H1 (cell line): Measurements from ENCODE around the gene WDR37. TPM values are rescaled to one million over a fixed set of nuclear protein-coding genes. Genes with fewer than 3 reads are reported as not detected.
"Not testable (repeated sequence)": the region's sequence is repeated elsewhere in the genome, so short reads cannot be mapped to it uniquely, and the experiment has no call there.

Experiments used
- CTCF ChIA-PET: fragments of 300-600 bp; sonication (Branson Sonifier 250); formaldehyde crosslinking; loops from one replicate; lab custom pipeline; 2021; ENCODE audit not compliant: partially characterized antibody; lab: Charles Lee
- POLR2A ChIA-PET: fragments of 300-600 bp; sonication (Branson Sonifier 250); formaldehyde crosslinking; loops from one replicate; lab custom pipeline; 2021; ENCODE audit warnings: inconsistent platforms; ENCODE audit not compliant: partially characterized antibody; lab: Charles Lee
- DNase-seq, 2 experiments: peaks; one replicate each; pipeline versions ENCODE4 v3.0.0 to v3.0.0-alpha.2; 2010 to 2022; ENCODE audit warnings: low spot score in 2 of 2, low read depth in 1 of 2, mixed read lengths in 1 of 2
- FAIRE-seq: peaks from 2 replicates; lab custom pipeline; 2011; peaks lifted over from hg19 to GRCh38; lab: Jason Lieb, UNC
- H2AFZ ChIP-seq: 2 replicates; pipeline ENCODE4 v1.8.1; 2012; ENCODE audit warnings: low read length, inconsistent platforms
- H2AK5ac ChIP-seq: 2 replicates; pipeline ENCODE4 v1.6.1; 2013; ENCODE audit warnings: low read depth, low read length
- H2BK120ac ChIP-seq: replicated peaks from 2 replicates; pipeline ENCODE3; 2013; ENCODE audit warnings: low read depth, low read length, inconsistent platforms
- H2BK12ac ChIP-seq: 2 replicates; pipeline ENCODE4 v1.6.1; 2013; ENCODE audit warnings: low read depth, low read length
- H2BK15ac ChIP-seq: 2 replicates; pipeline ENCODE4 v1.6.1; 2013; ENCODE audit warnings: low read length
- H2BK20ac ChIP-seq: 2 replicates; pipeline ENCODE4 v1.6.1; 2013; ENCODE audit warnings: low read length
- H2BK5ac ChIP-seq: 2 replicates; pipeline ENCODE4 v1.6.1; 2013; ENCODE audit warnings: low read depth, low read length
- H3K14ac ChIP-seq: 2 replicates; pipeline ENCODE4 v1.6.1; 2013; ENCODE audit warnings: inconsistent platforms; ENCODE audit not compliant: insufficient read length
- H3K18ac ChIP-seq: 2 replicates; pipeline ENCODE4 v1.6.1; 2013; ENCODE audit warnings: low read length; ENCODE audit errors: extremely low read depth
- H3K23ac ChIP-seq: 2 replicates; pipeline ENCODE4 v1.6.1; 2013; ENCODE audit warnings: inconsistent platforms; ENCODE audit not compliant: insufficient read length
- H3K23me2 ChIP-seq: 2 replicates; pipeline ENCODE4 v1.6.1; 2013; ENCODE audit warnings: low read depth, low read length
- H3K27ac ChIP-seq: 2 replicates; pipeline ENCODE4 v1.6.1; 2011; ENCODE audit warnings: low read depth, low read length, inconsistent platforms
- H3K27me3 ChIP-seq, 4 experiments: replicated peaks in 1 of 4; 1 replicate in 1 of 4; 2 replicates in 3 of 4; pipeline versions ENCODE4 v1.6.1 to v1.8.1; 2011 to 2013; ENCODE audit warnings: low read length in 3 of 4, mild to moderate bottlenecking in 3 of 4, inconsistent platforms in 2 of 4, mixed read lengths in 2 of 4, moderate library complexity in 1 of 4; ENCODE audit not compliant: control insufficient read depth in 3 of 4, insufficient read depth in 3 of 4; ENCODE audit errors: extremely low read depth in 1 of 4
- H3K36me3 ChIP-seq, 4 experiments: 2 replicates each; pipeline versions ENCODE4 v1.6.1 to v1.8.1; 2011 to 2013; ENCODE audit warnings: mild to moderate bottlenecking in 4 of 4, low read length in 3 of 4, moderate library complexity in 2 of 4, control low read depth in 1 of 4, inconsistent platforms in 1 of 4; ENCODE audit not compliant: insufficient read depth in 4 of 4, control insufficient read depth in 2 of 4
- H3K4ac ChIP-seq: replicated peaks from 2 replicates; pipeline ENCODE3; 2013; ENCODE audit warnings: low read length, low read depth, mixed read lengths, inconsistent platforms; ENCODE audit not compliant: insufficient read length
- H3K4me1 ChIP-seq, 4 experiments: replicated peaks in 1 of 4; 1 replicate in 1 of 4; 2 replicates in 3 of 4; pipeline versions ENCODE4 v1.6.1 to v1.8.1; 2011 to 2013; ENCODE audit warnings: low read length in 3 of 4, inconsistent platforms in 2 of 4, mixed read lengths in 1 of 4; ENCODE audit not compliant: insufficient read depth in 4 of 4, control insufficient read depth in 3 of 4
- H3K4me2 ChIP-seq, 2 experiments: 2 replicates each; pipeline versions ENCODE4 v1.6.1 to v1.8.1; 2011 to 2013; ENCODE audit warnings: low read depth in 2 of 2, low read length in 2 of 2, control low read depth in 1 of 2, inconsistent platforms in 1 of 2, mild to moderate bottlenecking in 1 of 2; ENCODE audit not compliant: insufficient read depth in 1 of 2
- H3K4me3 ChIP-seq, 4 experiments: fragments of 200-600, 300-600 bp in 1 of 4; sonication (generic), shearing (Covaris generic), sonication (Bioruptor Twin) in 1 of 4; 2 replicates each; pipeline versions ENCODE4 v1.5.1 to v1.8.1; 2011 to 2016; ENCODE audit warnings: low read length in 4 of 4, low read depth in 3 of 4, control low read depth in 2 of 4, inconsistent platforms in 2 of 4, mild to moderate bottlenecking in 2 of 4, mixed read lengths in 1 of 4, moderate library complexity in 1 of 4; ENCODE audit not compliant: insufficient read depth in 2 of 4; ENCODE audit errors: extremely low read depth in 1 of 4
- H3K56ac ChIP-seq: replicated peaks from 2 replicates; pipeline ENCODE3; 2013; ENCODE audit warnings: low read depth, mild to moderate bottlenecking, mixed read lengths, low read length, inconsistent platforms; ENCODE audit not compliant: insufficient read length
- H3K79me1 ChIP-seq: 2 replicates; pipeline ENCODE4 v1.6.1; 2013; ENCODE audit warnings: low read depth, low read length, control low read depth
- H3K79me2 ChIP-seq, 2 experiments: 2 replicates each; pipeline versions ENCODE4 v1.6.1 to v1.8.1; 2012 to 2013; ENCODE audit warnings: low read length in 2 of 2, mild to moderate bottlenecking in 2 of 2, inconsistent platforms in 1 of 2; ENCODE audit not compliant: insufficient read depth in 2 of 2, control insufficient read depth in 1 of 2
- H3K9ac ChIP-seq, 4 experiments: replicated peaks in 1 of 4; 1 replicate in 1 of 4; 2 replicates in 3 of 4; pipeline versions ENCODE4 v1.6.1 to v1.8.1; 2011 to 2013; ENCODE audit warnings: low read depth in 3 of 4, low read length in 3 of 4, control low read depth in 2 of 4, mild to moderate bottlenecking in 2 of 4, moderate library complexity in 2 of 4, inconsistent platforms in 1 of 4; ENCODE audit errors: extremely low read depth in 1 of 4
- H3K9me3 ChIP-seq, 2 experiments: 2 replicates each; pipeline versions ENCODE4 v1.6.1 to v1.8.1; 2012 to 2013; ENCODE audit warnings: mild to moderate bottlenecking in 2 of 2, moderate library complexity in 2 of 2, control low read depth in 1 of 2, inconsistent platforms in 1 of 2, low read depth in 1 of 2, low read length in 1 of 2, mixed read lengths in 1 of 2; ENCODE audit not compliant: insufficient read depth in 2 of 2
- H4K20me1 ChIP-seq, 2 experiments: replicated peaks in 1 of 2; 2 replicates each; pipeline versions ENCODE3 to v1.8.1; 2011 to 2013; ENCODE audit warnings: inconsistent platforms in 2 of 2, low read length in 2 of 2, mild to moderate bottlenecking in 1 of 2; ENCODE audit not compliant: insufficient read depth in 2 of 2, control insufficient read depth in 1 of 2
- H4K5ac ChIP-seq: 2 replicates; pipeline ENCODE4 v1.6.1; 2013; ENCODE audit warnings: low read length, low read depth, mixed read lengths, inconsistent platforms; ENCODE audit not compliant: insufficient read length
- H4K8ac ChIP-seq: 2 replicates; pipeline ENCODE4 v1.8.0; 2013; ENCODE audit warnings: mild to moderate bottlenecking, moderate library complexity, low read length, inconsistent platforms; ENCODE audit not compliant: insufficient read depth; ENCODE audit errors: extremely low read depth
- H4K91ac ChIP-seq: replicated peaks from 2 replicates; pipeline ENCODE3; 2013; ENCODE audit warnings: low read length, mixed read lengths, inconsistent platforms; ENCODE audit not compliant: insufficient read length
- WGBS, 2 experiments: shearing (Covaris generic) in 1 of 2; methylation state at CpG; one replicate each; pipeline versions ENCODE4 v1.1.6 to v1.1.7; 2013 to 2015; ENCODE audit warnings: low lambda C conversion rate in 2 of 2, mixed read lengths in 2 of 2, inconsistent platforms in 1 of 2, low coverage in 1 of 2, missing lambda C conversion rate in 1 of 2; ENCODE audit not compliant: insufficient replicate concordance in 2 of 2, insufficient coverage in 1 of 2, insufficient read length in 1 of 2; ENCODE audit errors: extremely low coverage in 1 of 2, missing lambda C conversion rate in 1 of 2; 5-methylcytosine and 5-hydroxymethylcytosine counted together
- polyA plus RNA-seq, 7 experiments: library from polyadenylated mRNA; depleted of rRNA in 3 of 7; stranded (reverse) in 5 of 7; unstranded in 2 of 7; fragments of >200 nt in 5 of 7; fragments of 200-250 nt in 2 of 7; gene quantifications; 1 replicate in 5 of 7; 2 replicates in 1 of 7; 4 replicates in 1 of 7; pipeline versions ENCODE4 v1.2.1 to v1.2.3, GENCODE V29; 2011 to 2013; ENCODE audit warnings: missing spikeins in 2 of 7, mixed read lengths in 2 of 7
- total RNA-seq: library from RNA; stranded (reverse); fragmentation: NEBNext Ultra II Directional; extraction: Animal tissue kit (Norgen Biotek cat#: 25700); gene quantifications from 2 replicates; pipeline ENCODE4 v1.2.1, GENCODE V29; 2021

The WDR37 gene
- total and polyA plus RNA-seq, 2 of the 8 experiments (the other 6 are each of a cell fraction or from before 2014, with no cell fraction given): 9.6 to 12.0 TPM

GRCh38 chr10:1161315-1161673, 105.1 kb downstream of the WDR37 start:
- H2BK15ac ChIP-seq, H3K9me3 ChIP-seq, POLR2A ChIA-PET, H3K27me3 ChIP-seq, H3K4me1 ChIP-seq, H3K18ac ChIP-seq, H3K9ac ChIP-seq, H2BK120ac ChIP-seq, FAIRE-seq, H3K56ac ChIP-seq, H3K4me3 ChIP-seq, H3K23me2 ChIP-seq, H4K20me1 ChIP-seq, H3K4me2 ChIP-seq, H3K4ac ChIP-seq, H3K79me2 ChIP-seq, H3K36me3 ChIP-seq, H3K14ac ChIP-seq, H4K91ac ChIP-seq, H2AFZ ChIP-seq, H3K27ac ChIP-seq, H2BK12ac ChIP-seq, DNase-seq, H2BK5ac ChIP-seq, H2AK5ac ChIP-seq, H4K5ac ChIP-seq, H3K23ac ChIP-seq, H3K79me1 ChIP-seq, H2BK20ac ChIP-seq, H4K8ac ChIP-seq: not testable (repeated sequence)
- 91% methylated on average over 4 of the region's 5 CpGs; no CpG with 5 or more reads in 1 of the 2 experiments for WGBS, 2 experiments
- CTCF ChIA-PET: interaction anchor here (0.6 to 1.9 kb wide), 4 partner anchors 12 to 1631 kb away, joined by 3 to 6 read pairs (median 4); no protein-coding TSS in a partner anchor
